Gastrocnemius medialis (tissue), 4 donors: ENCODE measurements around the gene EFNB2. TPM values are rescaled to one million over a fixed set of nuclear protein-coding genes. Genes with fewer than 3 reads are reported as not detected.

Experiments used
- ATAC-seq, 2 donors: fragments of 150-250 bp; one replicate each; pipeline ENCODE4 v1.9.1; 2016
- DNase-seq, 2 donors: peaks; one replicate each; pipeline ENCODE4 v3.0.0-alpha.2; 2019
- H3K27ac ChIP-seq, 4 donors: fragments of 200-600 bp; sonication (generic); 1 replicate in 1 of 4; 2 replicates in 3 of 4; pipeline ENCODE4 v1.5.1; 2016 to 2018; ENCODE audit warnings: mild to moderate bottlenecking in 2 of 4, moderate library complexity in 1 of 4
- H3K27me3 ChIP-seq, 3 donors: fragments of 200-600 bp; sonication (generic) in 2 of 3; 1 replicate in 1 of 3; 2 replicates in 2 of 3; pipeline versions ENCODE4 v1.5.1 to v1.6.0; 2016 to 2019; ENCODE audit warnings: mild to moderate bottlenecking in 1 of 3, moderate library complexity in 1 of 3
- H3K36me3 ChIP-seq, 2 donors: fragments of 200-600 bp; sonication (generic) in 1 of 2; one replicate each; pipeline ENCODE4 v1.5.1; 2017 to 2018
- H3K4me1 ChIP-seq, 2 donors: fragments of 200-600 bp; sonication (generic) in 1 of 2; one replicate each; pipeline ENCODE4 v1.5.1; 2016 to 2017; ENCODE audit warnings: mild to moderate bottlenecking in 2 of 2
- H3K4me3 ChIP-seq, 4 donors: fragments of 200-600 bp; sonication (generic) in 3 of 4; 1 replicate in 1 of 4; 2 replicates in 3 of 4; pipeline ENCODE4 v1.5.1; 2016 to 2019; ENCODE audit warnings: mild to moderate bottlenecking in 2 of 4
- H3K9me3 ChIP-seq, 3 donors: fragments of 200-600 bp; sonication (generic) in 2 of 3; 1 replicate in 1 of 3; 2 replicates in 2 of 3; pipeline ENCODE4 v1.5.1; 2016 to 2019
- POLR2A ChIP-seq, 2 donors: fragments of 450-650 bp; IDR thresholded peaks; one replicate each; pipeline ENCODE4 v1.6.1; 2017; ENCODE audit warnings: antibody characterized with exemption in 2 of 2, mild to moderate bottlenecking in 2 of 2, moderate library complexity in 2 of 2
- in situ Hi-C, 4 donors: fragments of 200-750 bp; cut with MboI; loops; one replicate each; pipeline versions ENCODE4 v1.15.0 to v1.8.0; 2017; ENCODE audit warnings: low sequenced_read_pairs in 4 of 4
- intact Hi-C: fragments of 100-400 bp; cut with DNase I; formaldehyde crosslinking; loops from one replicate; pipeline ENCODE4 v1.15.1; 2023; ENCODE audit warnings: low total_unique reads
- total RNA-seq, 4 donors: library from RNA; depleted of rRNA; stranded (reverse); fragments of >200 nt; gene quantifications; one replicate each; pipeline versions ENCODE4 v1.1.0 to v1.2.3, GENCODE V29; 2016
- TF ChIP-seq, protein P1 (sequence below), 5 experiments: fragments of 450-650 bp in 3 of 5; fragments of 200-600 bp in 2 of 5; sonication (generic) in 2 of 5; IDR thresholded peaks in 4 of 5; conservative IDR thresholded peaks in 1 of 5; 1 replicate in 4 of 5; 2 replicates in 1 of 5; pipeline ENCODE4 v1.5.1; 2016 to 2019; ENCODE audit warnings: antibody characterized with exemption in 5 of 5, mild to moderate bottlenecking in 3 of 5, moderate library complexity in 3 of 5

Gene EFNB2
- total RNA-seq, 4 donors from 2014 or later = 5.7 to 9.3 (median 6.1) TPM

DNA sequence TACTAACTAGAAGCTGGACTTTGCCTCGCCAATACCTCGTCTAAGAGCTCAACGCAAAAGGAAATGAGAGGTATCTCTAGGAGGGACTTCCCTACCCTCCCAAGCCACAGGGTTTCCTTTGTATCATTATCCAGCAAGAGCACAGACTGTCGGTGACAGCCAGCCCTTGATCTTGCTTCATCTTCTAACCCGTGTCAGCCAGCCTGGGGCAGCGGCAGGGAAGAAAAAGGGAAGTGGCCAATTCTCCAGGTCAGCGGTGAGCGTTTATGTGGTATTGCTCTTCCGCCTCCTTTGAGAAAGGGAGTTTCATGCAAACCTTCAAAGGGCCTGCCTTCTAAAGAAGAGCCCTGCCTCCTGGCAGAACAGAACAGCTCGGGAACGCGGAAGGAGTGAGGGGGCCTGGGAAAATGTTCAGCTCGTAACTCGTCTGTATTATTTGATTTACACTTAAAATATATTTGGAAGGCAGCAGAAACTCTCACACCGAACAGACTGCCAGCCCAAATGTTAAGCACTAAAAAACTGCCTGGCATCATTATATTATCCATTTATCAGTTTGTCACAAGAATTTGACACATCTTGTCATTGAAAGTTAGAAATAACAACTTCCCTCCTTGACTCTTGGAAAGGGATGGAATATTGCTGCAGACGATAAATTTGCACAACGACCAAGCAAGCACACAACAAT is 41.8 kb downstream of the EFNB2 start:
- in situ Hi-C loops (no loop called here), intact Hi-C loops (no loop called here)
- no peaks in the 10 kb centered on the region for H3K9me3 ChIP-seq
- H3K36me3 ChIP-seq = peaks cover 0 to 20% of the 10 kb centered on the region in 2 donors
- peaks cover 32 to 39% of the 10 kb centered on the region in 2 donors for H3K4me1 ChIP-seq
- no peak overlapping the region for H3K4me3 ChIP-seq
- ATAC-seq (no peak), DNase-seq (no peak)
- no peak for TF ChIP-seq POLR2A (IDR thresholded peaks at IDR 0.05)
- TF ChIP-seq, protein P1, sequence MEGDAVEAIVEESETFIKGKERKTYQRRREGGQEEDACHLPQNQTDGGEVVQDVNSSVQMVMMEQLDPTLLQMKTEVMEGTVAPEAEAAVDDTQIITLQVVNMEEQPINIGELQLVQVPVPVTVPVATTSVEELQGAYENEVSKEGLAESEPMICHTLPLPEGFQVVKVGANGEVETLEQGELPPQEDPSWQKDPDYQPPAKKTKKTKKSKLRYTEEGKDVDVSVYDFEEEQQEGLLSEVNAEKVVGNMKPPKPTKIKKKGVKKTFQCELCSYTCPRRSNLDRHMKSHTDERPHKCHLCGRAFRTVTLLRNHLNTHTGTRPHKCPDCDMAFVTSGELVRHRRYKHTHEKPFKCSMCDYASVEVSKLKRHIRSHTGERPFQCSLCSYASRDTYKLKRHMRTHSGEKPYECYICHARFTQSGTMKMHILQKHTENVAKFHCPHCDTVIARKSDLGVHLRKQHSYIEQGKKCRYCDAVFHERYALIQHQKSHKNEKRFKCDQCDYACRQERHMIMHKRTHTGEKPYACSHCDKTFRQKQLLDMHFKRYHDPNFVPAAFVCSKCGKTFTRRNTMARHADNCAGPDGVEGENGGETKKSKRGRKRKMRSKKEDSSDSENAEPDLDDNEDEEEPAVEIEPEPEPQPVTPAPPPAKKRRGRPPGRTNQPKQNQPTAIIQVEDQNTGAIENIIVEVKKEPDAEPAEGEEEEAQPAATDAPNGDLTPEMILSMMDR (IDR thresholded peaks at IDR 0.05 in 4 of 5, conservative IDR thresholded peaks at IDR 0.05 in 1 of 5) = no peak
- H3K27me3 ChIP-seq = no peaks in the 10 kb centered on the region
- H3K27ac ChIP-seq = no peak overlapping the region

DNA sequence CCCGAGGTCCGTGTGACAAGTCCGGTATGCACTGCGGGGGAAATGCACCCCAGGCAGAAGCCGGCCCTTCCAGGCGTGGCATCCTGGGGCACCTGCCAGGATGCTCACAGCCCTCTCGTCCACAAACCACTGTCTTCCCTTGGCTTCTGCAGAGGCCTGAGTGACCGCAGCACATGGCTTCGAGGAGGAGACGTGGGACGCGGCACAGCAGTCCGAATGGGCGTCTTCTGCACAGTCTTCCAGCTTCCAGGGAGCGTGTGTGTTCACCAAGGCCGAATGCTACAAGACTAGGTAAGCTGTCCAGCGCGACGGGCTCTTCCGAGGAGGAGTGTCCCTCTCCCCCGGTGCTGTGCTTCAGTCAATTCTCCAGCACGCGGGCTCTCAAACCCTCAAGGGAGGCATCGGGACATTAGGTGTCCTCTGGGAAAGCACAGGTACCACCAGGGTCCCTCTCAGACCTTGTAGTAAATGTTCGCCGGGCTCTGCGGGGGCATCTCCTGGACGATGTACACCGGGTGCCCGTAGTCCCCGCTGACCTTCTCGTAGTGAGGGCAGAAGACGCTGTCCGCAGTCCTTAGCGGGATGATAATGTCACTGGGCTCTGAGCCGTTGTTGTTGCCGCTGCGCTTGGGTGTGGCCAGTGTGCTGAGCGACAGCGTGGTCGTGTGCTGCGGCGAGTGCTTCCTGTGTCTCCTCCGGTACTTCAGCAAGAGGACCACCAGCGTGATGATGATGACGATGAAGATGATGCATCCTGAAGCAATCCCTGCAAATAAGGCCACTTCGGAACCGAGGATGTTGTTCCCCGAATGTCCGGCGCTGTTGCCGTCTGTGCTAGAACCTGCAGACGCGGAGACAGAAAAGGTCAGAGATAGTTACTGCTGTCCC is 42.6 kb downstream of the EFNB2 start:
- H3K36me3 ChIP-seq = peaks cover 0 to 20% of the 10 kb centered on the region in 2 donors
- H3K4me1 ChIP-seq = peaks cover 23 to 31% of the 10 kb centered on the region in 2 donors
- peak overlapping the region in 1 of 4 donors; percentile 48 for H3K27ac ChIP-seq

DNA sequence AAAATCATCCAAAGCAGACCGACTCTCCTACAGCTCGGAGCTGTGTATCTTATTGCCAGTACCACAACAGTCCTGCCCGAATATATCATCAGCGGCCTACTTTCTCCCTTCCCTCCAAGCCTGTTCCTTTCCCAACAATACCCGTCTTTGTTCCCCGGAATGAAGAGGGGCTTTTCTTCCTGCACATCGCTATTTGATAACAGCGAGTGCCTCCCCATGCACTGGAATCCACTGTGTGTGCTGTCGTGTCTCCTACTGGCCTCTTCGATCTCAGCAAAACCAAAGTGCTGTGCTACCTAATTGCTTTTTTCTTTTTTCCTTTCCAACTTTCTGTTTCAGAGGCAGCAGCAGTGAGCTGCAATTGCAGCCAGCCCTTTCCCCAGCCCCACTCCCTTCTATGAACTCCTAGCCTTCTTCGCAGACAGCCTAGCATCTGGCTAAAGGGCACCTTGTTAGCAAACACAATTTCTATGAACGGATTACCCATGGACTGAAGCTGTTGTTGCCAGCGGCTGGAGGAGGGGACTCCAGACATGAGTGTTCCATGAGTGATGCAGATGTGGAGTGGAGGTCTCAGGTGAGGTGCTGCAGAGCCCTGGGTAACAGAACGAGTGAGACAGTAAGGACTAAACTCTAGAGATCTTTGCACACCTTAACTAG is 43.4 kb downstream of the EFNB2 start:
- TF ChIP-seq POLR2A (IDR thresholded peaks at IDR 0.05) = no peak
- TF ChIP-seq, protein P1 (IDR thresholded peaks at IDR 0.05 in 4 of 5, conservative IDR thresholded peaks at IDR 0.05 in 1 of 5) = no peak
- intact Hi-C loops (no loop called here), in situ Hi-C loops (no loop called here)
- peaks cover 15 to 24% of the 10 kb centered on the region in 2 donors for H3K4me1 ChIP-seq
- DNase-seq (no peak), ATAC-seq (no peak)
- no peak overlapping the region for H3K4me3 ChIP-seq
- H3K36me3 ChIP-seq = peaks cover 0 to 20% of the 10 kb centered on the region in 2 donors
- peak overlapping the region in 2 of 4 donors; percentile 11 to 48 for H3K27ac ChIP-seq
- H3K27me3 ChIP-seq = no peaks in the 10 kb centered on the region
- H3K9me3 ChIP-seq = no peaks in the 10 kb centered on the region

More for the DNA sequence above, 42.6 kb downstream of the EFNB2 start:
- H3K9me3 ChIP-seq = no peaks in the 10 kb centered on the region
- no peak for ATAC-seq
- TF ChIP-seq POLR2A (IDR thresholded peaks at IDR 0.05) = no peak
- no peaks in the 10 kb centered on the region for H3K27me3 ChIP-seq
- intact Hi-C loops (no loop called here), in situ Hi-C loops (no loop called here)
- DNase-seq = no peak
- no peak overlapping the region for H3K4me3 ChIP-seq

DNA sequence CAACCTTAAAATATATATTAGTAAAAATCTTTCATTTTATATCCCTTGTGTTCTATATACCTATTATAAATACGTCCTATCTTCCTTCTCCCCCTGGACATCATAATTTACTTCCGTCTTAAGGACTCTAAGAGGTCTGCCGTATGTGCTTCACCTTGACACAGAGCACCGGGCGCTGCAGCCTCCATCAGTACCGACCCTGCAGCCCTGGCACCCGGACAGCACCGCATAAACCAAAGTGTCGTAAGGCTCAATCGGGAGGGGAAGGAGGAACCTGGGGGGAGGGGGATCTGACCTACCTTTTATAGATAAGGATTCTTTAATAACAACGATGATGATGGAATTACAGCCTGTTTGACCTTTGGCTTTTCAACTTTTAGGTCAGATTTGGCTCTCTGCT is 44.0 kb downstream of the EFNB2 start:
- in situ Hi-C loops = no loop called here
- intact Hi-C loops = no loop called here
- no peaks in the 10 kb centered on the region for H3K27me3 ChIP-seq
- H3K4me1 ChIP-seq = peaks cover 9 to 18% of the 10 kb centered on the region in 2 donors
- no peak for TF ChIP-seq POLR2A (IDR thresholded peaks at IDR 0.05)
- TF ChIP-seq, protein P1 (IDR thresholded peaks at IDR 0.05 in 4 of 5, conservative IDR thresholded peaks at IDR 0.05 in 1 of 5) = no peak
- DNase-seq (no peak), ATAC-seq (no peak)
- no peak overlapping the region for H3K4me3 ChIP-seq
- no peaks in the 10 kb centered on the region for H3K9me3 ChIP-seq
- H3K36me3 ChIP-seq = peaks cover 0 to 20% of the 10 kb centered on the region in 2 donors
- H3K27ac ChIP-seq = peak overlapping the region in 2 of 4 donors; percentile 11 to 48
